Measurements from ENCODE around the gene FAM20C.

Gene FAM20C

GRCh38 chr7:247636-248035 lies 55.3 kb downstream of the FAM20C start:
- DNase-seq: no peak

DNA sequence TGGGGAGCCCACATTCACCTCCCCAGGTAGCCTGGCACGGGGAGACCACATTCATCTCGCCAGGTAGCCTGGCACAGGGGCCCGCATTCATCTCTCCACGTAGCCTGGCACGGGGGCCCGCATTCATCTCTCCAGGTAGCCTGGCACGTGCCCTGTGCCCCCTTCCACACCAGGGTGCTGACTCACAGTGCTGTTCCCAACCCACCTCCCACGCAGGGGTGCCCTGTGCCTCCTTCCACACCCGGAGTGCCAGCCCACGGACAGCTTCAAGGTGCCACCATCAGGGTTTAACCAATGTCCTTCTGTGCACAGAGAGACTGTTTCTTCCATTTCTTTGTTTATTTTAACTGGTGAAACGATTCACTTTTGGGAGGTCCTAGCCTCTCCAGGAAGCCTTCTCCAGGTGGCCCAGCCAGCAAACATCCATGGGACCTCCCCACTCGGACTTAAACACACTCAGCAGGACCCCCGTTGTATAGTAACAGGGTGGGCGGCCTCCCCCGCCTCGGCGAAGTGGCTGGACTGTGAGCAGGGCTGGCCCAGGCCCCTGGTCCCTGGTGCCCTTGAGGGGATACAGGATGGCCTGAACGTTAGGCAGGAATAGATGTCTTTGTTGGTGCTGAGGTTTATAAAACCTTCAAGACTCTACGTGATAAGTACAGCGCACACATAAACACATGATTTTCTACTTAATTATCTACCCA lies 56.5 kb downstream of the FAM20C start:
- no peak for DNase-seq

GRCh38 chr7:249989-250388 lies 57.6 kb downstream of the FAM20C start:
- DNase-seq: no peak

DNA sequence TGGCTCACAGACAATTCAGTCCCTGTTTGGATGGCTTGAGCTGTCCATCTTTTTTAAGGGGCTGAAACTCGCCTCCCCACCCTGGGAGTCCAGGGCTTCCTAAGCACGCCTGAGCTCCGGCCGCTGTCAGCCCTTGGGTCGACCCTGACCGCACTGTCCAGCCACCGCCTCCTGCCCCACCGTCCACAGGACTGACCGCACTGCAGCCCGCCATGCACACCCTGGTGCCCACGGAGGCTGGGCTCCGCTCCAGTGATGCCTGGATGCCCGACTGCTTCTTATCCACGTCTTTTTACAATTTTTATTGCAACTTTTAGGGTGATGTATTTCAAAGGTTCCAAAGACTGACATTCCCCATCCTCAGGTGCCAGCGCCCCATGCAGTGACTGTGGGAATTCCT lies 58.2 kb downstream of the FAM20C start:
- no peak for DNase-seq

GRCh38 chr7:251005-251404 lies 58.6 kb downstream of the FAM20C start:
- no peak for DNase-seq

DNA sequence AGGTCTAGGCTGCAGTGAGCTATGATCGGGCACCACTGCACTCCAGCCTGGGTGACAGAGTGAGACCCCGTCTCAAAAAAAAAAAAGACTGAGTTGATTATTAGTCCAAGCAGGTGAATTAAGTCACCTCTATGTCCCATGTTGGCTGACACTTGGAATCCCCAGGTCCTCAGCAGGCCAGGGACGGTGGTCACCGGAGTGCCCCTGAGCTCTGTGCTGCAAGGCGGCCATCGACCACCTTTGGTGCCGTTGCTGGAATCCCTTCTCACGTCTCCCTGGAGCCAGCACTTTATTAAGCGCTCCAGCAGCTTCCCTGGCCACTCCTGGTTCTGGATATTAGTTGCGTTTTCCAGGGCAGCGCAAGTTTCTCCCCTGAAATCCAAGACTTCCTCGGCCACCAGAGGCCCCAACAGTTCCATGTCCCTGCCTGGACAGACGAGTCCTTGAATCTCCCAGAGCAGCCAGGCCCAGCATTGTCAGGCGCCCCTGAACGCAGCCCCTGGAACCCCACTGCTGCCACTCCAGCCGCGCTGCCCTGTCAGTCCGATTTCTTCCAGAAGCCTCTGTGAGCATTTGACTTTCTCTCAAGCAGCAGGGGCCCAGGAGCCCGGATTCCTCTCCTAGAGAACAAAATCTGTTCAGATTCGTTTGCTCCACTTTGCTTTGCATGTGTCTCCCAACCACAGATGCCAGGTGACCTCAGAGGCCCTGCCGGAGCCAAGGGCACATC lies 59.2 kb downstream of the FAM20C start:
- DNase-seq: no peak

DNA sequence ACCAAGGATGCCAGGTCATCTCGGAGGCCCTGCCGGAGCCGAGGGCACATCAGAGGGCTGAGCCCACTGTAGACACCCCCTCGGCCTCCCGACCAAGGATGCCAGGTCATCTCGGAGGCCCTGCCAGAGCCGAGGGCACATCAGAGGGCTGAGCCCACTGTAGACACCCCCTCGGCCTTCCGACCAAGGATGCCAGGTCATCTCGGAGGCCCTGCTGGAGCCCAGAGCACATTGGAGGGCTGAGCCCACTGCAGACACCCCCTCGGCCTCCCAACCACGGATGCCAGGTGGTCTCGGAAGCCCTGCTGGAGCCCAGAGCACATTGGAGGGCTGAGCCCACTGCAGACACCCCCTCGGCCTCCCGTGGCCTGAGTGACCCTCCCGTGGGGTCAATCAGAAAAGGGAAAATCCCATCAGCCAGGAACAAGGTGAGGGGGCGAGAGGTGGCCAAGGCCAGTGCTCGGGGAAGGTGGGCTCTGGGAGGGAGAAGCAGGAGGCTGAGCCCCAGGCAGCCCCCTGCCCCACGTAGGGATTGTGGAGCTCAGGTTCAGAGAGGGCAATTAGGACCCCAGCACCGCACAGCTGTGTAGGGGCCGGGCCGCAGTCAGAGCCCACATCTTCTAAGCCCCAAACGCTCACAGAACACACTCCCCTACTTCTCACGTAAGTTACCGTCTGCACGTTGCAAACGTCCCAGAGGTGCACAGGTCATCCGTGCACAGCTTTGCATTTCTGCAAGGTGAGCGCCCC lies 60.0 kb downstream of the FAM20C start:
- DNase-seq: no peak

- no peak for DNase-seq
These were observed 60.6 kb downstream of the FAM20C start for GRCh38 chr7:252981-253380.

- no peak for DNase-seq
These were observed 61.4 kb downstream of the FAM20C start for GRCh38 chr7:253581-254336.

DNA sequence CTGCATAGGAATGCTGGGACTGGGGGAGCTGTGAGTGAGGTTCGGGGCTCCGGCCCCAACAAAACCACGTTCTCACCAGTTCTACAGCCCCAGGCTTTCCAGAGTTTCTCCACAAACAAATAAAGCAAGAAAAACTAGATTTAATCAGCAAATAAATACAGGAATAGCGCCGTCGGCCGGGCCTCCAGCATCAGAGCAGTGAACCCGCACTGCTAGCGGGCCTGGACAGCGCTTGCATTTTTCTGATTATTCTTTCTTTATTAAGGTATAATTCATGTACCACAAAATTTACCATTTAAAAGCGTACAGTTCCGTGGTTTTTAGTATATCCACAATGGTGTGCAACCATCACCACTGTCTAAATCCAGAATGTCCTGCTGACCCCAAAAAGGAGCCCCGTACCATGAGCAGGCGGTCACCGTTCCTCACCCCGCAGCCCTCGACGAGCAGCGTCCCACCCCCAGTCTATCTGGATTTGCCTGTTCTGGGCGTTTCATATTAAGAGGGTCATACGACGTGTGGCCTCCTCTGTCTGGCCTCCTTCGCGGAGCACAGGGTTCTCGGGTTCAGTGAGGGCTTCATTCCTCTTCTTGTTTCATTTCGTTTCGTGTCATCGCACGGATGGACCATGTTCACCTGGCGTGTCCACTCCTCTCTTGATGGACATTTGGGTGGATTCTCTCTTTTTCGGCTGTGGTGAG lies 62.1 kb downstream of the FAM20C start:
- no peak for DNase-seq

GRCh38 chr7:255038-255435 lies 62.7 kb downstream of the FAM20C start:
- no peak for DNase-seq

GRCh38 chr7:255721-256361 lies 63.5 kb downstream of the FAM20C start:
- DNase-seq: no peak

DNA sequence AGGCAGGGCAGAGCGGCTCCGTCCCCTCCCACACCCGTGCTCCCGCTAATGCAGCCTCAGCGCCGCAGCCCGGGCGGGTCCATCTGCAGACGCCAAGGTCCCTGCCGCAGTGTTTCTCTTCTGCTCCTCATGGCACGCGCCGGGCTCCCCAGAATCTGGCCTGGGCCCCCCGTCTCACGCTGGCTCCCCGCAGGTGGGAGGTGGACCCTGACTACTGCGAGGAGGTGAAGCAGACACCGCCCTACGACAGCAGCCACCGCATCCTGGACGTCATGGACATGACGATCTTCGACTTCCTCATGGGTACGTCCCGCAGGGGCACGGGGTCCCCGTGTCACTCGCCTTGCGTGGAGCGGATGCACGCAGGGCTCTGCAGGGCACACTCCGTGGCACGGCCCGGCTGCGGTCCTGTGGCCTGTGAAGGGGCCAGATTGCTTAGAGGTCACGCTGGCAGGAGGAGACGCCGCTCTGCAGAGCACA lies 64.1 kb downstream of the FAM20C start:
- DNase-seq: no peak

GRCh38 chr7:256981-257646 lies 64.7 kb downstream of the FAM20C start:
- DNase-seq: no peak

DNA sequence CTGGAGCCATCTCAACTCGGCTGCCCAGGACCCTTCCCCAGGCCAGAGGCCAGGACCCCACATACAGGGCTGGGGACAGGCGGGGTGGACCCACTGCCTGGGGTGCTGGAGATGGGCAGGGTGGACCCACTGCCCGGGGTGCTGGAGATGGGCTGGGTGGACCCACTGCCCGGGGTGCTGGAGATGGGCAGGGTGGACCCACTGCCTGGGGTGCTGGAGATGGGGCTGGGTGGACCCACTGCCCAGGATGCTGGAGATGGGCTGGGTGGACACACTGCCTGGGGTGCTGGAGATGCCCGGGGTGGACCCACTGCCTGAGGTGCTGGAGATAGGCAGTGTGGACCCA lies 65.2 kb downstream of the FAM20C start:
- no peak for DNase-seq

DNA sequence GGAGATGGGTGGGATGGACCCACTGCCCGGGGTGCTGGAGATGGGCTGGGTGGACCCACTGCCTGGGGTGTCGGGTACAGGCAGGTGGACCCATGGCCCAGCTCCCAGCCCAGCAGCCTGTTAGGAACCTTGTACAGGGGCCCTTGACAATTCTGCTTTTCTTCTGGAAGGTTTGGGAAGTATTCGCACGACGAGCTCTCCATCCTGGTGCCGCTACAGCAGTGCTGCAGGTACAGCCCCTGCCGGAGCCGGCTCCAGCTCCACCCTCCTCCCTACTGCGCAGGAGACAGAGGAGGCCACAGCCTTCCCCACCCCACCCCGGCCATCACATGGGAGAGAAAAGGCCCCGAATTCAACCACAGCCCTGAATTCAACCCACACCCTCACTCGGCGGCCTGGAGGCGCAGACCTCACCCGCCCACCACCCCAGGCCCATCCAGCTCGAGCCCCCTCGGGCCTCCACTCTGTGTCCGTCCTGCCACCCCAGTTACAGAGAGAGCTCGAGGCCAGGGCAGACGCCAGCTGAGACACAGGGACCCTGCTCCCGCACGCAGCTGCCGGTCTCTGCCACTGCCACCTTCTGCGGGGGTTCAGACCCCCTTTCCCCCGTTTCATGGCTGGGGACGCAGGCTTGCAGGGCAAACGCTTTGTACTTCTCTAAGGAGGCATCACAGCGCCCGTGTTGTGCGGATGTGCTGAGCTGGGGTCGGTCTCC lies 66.3 kb downstream of the FAM20C start:
- DNase-seq: no peak

- no peak for DNase-seq
These were observed 66.8 kb downstream of the FAM20C start for GRCh38 chr7:259191-259505.

GRCh38 chr7:259751-260405 lies 67.5 kb downstream of the FAM20C start:
- no peak for DNase-seq

DNA sequence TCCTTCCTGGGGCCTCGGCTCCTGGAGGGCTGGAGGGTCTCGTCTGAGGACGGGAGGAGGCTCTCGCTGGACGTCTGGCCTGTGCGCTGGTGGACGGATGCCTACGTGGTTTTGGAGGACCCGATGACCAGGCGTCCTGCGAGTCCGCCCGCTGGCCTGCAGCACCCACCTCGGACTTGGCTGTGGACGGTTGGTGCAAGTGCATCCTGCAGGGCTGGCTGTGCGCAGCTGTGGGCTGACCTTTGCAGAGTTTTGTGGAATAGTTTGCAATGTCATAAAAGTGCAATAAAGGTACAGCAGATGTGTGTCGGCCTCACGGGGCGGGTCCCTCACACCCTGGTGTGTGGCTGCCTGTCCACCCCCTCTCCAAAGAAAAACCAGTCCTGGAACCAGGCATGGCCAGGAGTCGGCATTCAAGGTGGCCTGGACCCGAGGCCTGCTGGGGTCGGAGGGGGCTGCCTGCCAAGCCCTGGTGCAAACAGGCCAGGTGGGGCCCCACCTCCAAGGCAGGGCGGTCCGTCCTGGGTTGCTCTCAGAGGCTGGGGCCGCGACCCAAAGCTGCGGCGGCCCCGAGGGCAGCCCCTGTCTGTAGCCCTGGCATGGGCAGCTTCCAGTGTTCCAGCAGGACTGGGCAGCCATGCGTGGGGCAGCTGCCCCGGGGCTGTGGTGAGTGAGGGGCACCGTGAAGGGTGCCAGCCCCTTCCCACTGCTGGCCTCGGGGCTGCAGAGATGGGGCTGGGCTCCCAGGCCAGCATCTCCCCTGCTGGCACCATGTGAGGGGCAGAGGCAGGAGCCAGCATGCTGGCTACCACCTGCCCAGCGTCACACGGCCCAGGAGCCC lies 68.3 kb downstream of the FAM20C start:
- DNase-seq: no peak

Measured in fibroblast of skin of right quadriceps (primary cell).